Type B pancreatic cell (in vitro differentiated cells): Measurements from ENCODE around the gene PEMT. TPM values are rescaled to one million over a fixed set of nuclear protein-coding genes. Genes with fewer than 3 reads are reported as not detected.

Experiments used
- DNase-seq: peaks from one replicate; pipeline ENCODE4 v3.0.0; 2021; ENCODE audit warnings: mixed read lengths; ENCODE audit not compliant: unreplicated experiment; ENCODE audit errors: extremely low spot score
- H3K27ac Mint-ChIP-seq: 2 replicates; pipeline ENCODE4 v1.8.0; 2021; ENCODE audit warnings: mild to moderate bottlenecking, mixed read lengths
- H3K27me3 Mint-ChIP-seq: 2 replicates; pipeline ENCODE4 v1.8.0; 2021; ENCODE audit warnings: mixed read lengths
- H3K36me3 Mint-ChIP-seq: 2 replicates; pipeline ENCODE4 v1.8.0; 2021; ENCODE audit warnings: mixed read lengths
- H3K4me1 Mint-ChIP-seq: one replicate; pipeline ENCODE4 v1.8.0; 2021; ENCODE audit warnings: mixed read lengths; ENCODE audit not compliant: unreplicated experiment
- H3K4me3 Mint-ChIP-seq: 2 replicates; pipeline ENCODE4 v1.8.0; 2021; ENCODE audit warnings: mild to moderate bottlenecking, mixed read lengths
- H3K9me3 Mint-ChIP-seq: 2 replicates; pipeline ENCODE4 v1.8.0; 2021; ENCODE audit warnings: mixed read lengths
- total RNA-seq: library from RNA; stranded (reverse); gene quantifications from 2 replicates; pipeline ENCODE4 v1.2.1, GENCODE V29; 2021; ENCODE audit warnings: low replicate concordance
- TF ChIP-seq, protein P1 (sequence below): fragments of 200-600 bp; sonication (generic); conservative IDR thresholded peaks from 2 replicates; pipeline ENCODE4 v1.5.0; 2021; ENCODE audit warnings: antibody characterized with exemption, mild to moderate bottlenecking

The PEMT gene
- total RNA-seq, 1 donor from 2014 or later, result 32.1 TPM

DNA sequence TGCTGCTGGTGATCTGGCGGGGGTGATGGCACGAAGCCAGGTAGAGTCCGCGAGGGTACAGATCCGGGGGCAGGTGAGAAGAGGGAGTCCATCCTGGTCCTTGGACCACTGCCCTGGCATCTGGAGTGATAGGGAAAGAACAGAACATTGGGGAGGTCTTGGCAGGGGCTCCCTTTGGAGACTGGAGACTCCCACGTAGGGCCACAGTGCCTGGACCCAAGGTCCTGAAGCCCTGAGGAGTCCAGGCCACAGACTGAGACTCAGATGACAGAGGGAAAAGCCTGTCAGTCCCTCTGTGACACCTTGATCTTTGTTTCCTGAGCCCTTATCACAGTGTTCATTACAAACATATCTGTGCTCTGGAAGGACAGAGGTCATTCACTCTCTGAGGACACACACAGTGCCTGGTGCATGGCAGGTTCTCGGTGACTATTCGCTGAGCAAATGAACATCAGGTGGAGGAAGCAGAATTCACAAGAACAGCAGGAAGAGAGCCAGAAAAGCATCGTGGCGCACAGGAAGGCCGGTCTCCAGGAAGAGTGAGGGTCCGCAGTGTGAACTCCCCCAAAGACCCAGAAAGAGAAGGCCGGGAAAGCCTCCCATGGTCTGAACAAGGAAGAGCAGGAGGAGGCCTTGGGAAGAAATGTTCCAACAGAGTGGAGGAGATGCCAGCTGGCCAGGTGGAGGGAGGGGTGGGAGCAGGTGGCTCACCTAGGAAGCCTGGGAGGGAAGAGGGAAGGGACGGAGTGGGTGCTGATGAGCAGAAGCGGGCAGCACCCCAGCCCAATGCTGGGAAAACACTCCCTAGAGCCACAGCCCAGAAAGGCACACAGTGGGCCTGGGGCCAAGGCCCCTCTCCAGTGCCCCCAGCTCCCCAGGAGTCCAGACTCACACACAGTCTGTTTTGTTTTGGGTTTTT, 20.5 kb downstream of the PEMT start:
- Mint-ChIP-seq H3K27me3 (no peaks in the 10 kb centered on the region), H3K27ac (peak overlapping the region; percentile 65), H3K36me3 (no peaks in the 10 kb centered on the region), H3K4me3 (no peak overlapping the region), H3K4me1 (peaks cover 27% of the 10 kb centered on the region), H3K9me3 (no peaks in the 10 kb centered on the region)
- TF ChIP-seq, protein P1, sequence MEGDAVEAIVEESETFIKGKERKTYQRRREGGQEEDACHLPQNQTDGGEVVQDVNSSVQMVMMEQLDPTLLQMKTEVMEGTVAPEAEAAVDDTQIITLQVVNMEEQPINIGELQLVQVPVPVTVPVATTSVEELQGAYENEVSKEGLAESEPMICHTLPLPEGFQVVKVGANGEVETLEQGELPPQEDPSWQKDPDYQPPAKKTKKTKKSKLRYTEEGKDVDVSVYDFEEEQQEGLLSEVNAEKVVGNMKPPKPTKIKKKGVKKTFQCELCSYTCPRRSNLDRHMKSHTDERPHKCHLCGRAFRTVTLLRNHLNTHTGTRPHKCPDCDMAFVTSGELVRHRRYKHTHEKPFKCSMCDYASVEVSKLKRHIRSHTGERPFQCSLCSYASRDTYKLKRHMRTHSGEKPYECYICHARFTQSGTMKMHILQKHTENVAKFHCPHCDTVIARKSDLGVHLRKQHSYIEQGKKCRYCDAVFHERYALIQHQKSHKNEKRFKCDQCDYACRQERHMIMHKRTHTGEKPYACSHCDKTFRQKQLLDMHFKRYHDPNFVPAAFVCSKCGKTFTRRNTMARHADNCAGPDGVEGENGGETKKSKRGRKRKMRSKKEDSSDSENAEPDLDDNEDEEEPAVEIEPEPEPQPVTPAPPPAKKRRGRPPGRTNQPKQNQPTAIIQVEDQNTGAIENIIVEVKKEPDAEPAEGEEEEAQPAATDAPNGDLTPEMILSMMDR, result no peak
- DNase-seq, result no peak

DNA sequence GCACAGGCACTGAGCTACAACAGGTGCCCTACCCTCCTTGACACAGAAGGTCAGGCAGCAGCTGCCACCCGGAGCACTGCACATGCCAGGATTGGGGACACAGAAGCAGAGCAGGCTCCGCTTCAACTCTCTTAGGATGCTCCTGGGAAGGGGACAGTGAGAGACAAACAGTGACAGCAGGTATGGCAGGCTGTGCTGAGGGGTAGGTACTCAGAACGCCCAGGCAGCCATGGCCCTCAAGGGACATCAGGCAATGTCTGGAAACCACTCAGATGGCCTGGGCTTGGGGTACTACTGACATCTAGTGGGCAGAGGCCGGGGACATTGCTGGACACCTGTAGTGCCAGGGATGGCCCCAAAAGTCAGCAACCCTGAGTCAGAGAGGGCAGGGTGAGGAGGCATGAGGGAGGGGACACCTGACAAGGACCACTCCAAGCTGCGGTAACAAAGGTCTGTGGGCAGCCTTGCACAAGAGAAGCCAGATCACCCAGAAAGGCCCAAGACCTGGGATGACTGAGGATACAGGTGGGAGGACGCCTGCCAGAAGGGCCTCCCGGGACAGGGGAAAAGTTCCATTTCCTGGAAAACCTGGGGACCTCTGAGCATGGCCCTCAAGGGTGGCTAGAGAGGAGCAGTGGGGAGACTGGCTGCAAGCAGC, 21.2 kb downstream of the PEMT start:
- DNase-seq, result no peak
- Mint-ChIP-seq H3K9me3 (no peaks in the 10 kb centered on the region), H3K4me3 (no peak overlapping the region), H3K27me3 (no peaks in the 10 kb centered on the region), H3K27ac (peak overlapping the region; percentile 48), H3K36me3 (no peaks in the 10 kb centered on the region), H3K4me1 (peaks cover 21% of the 10 kb centered on the region)
- TF ChIP-seq, protein P1, result peak; percentile 63

DNA sequence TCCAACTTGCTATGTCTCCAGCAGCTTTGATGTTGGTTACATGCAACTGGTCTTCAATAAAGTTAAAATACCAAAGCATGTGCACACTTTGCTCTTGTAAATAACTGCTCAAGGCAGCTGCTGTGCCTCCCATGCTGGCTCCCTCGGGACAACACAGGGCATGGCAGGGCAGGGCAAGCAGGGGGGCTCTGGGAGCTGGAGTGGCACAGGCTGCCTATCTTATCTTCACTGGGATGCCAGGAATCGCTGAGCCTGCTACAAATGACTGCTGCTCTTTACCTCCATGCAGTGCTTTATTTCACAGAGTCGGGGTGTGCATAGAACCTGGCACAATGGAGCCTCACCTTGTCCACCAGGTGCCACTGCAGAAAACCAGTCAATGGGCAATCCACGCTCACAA, 21.8 kb downstream of the PEMT start:
- TF ChIP-seq, protein P1, result no peak
- Mint-ChIP-seq H3K36me3 (no peaks in the 10 kb centered on the region), H3K4me1 (peaks cover 23% of the 10 kb centered on the region), H3K9me3 (no peaks in the 10 kb centered on the region), H3K4me3 (no peak overlapping the region), H3K27me3 (no peaks in the 10 kb centered on the region), H3K27ac (peak overlapping the region; percentile 48)
- DNase-seq, result no peak

DNA sequence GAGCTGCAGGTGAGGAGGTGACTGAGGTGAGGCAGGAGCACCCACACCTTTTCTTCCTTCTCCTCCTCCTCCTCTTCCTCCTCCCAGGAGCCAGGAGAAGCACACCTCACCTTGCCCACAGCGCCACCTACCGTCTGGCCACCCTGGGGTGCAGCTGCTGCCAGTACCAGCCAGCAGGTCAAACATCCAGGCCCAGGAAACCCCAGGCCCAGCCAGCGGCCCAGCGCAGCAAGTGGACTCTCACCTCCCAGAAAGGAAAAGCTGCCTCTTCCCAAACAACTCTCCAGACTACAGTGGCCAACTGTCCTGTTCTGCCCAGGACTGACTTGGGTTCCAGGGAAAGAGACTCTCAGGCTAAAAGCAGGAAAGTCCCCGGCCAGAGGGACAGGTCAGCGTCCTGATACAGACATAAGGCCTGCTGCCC, 22.7 kb downstream of the PEMT start:
- DNase-seq, result peak; percentile 83
- H3K4me1 Mint-ChIP-seq, result peaks cover 20% of the 10 kb centered on the region
- TF ChIP-seq, protein P1, result peak; percentile 78
- no peaks in the 10 kb centered on the region for H3K9me3 Mint-ChIP-seq
- no peaks in the 10 kb centered on the region for H3K36me3 Mint-ChIP-seq
- H3K27me3 Mint-ChIP-seq, result no peaks in the 10 kb centered on the region
- no peak overlapping the region for H3K4me3 Mint-ChIP-seq
- H3K27ac Mint-ChIP-seq, result no peak overlapping the region

GRCh38 chr17:17567631-17568030, 23.9 kb downstream of the PEMT start:
- Mint-ChIP-seq H3K27me3 (no peaks in the 10 kb centered on the region), H3K9me3 (no peaks in the 10 kb centered on the region), H3K36me3 (no peaks in the 10 kb centered on the region), H3K4me3 (no peak overlapping the region), H3K4me1 (peaks cover 20% of the 10 kb centered on the region), H3K27ac (peak overlapping the region; percentile 49)
- TF ChIP-seq, protein P1, result no peak
- no peak for DNase-seq
